ENCODE measurements around the gene NUP210L. TPM values are rescaled to one million over a fixed set of nuclear protein-coding genes. Genes with fewer than 3 reads are reported as not detected.
"Not testable (repeated sequence)": the region's sequence is repeated elsewhere in the genome, so short reads cannot be mapped to it uniquely, and the experiment has no call there.

NUP210L gene
- total and polyA plus RNA-seq, 12 donors = 0.01 to 0.45 (median 0.11) TPM; not detected in 6

DNA sequence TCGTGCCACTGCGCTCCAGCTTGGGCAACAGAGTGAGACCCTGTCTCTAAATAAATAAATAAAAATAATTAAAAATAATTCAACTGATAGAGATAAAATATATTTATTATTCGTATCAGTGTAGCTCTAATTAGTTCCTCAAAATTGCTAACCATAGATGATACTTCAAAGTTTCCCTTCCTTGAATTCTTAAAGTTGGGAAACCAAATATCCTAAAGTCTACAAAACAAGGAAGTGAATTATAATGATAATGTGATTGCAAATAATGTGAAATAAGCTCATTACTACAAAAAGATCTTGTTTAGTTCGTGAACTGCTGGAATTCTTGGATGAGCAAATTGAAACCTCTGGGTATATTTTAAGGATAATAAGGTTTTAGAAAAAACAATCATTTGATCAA, 60.5 kb downstream of the NUP210L start:
- intact Hi-C loops (cut with DNase I) = no loop called here
- 87 to 88% methylated on average over 4 of the region's 4 CpGs for WGBS, 2 donors
- Histone ChIP-seq H3K9me3 (no peaks in the 10 kb centered on the region), H3K4me1 (no peaks in the 10 kb centered on the region), H3K36me3 (no peaks in the 10 kb centered on the region), H3K27me3 (no peaks in the 10 kb centered on the region), H3K27ac (no peak overlapping the region), H3K4me3 (no peak overlapping the region)
- TF ChIP-seq, protein P1, sequence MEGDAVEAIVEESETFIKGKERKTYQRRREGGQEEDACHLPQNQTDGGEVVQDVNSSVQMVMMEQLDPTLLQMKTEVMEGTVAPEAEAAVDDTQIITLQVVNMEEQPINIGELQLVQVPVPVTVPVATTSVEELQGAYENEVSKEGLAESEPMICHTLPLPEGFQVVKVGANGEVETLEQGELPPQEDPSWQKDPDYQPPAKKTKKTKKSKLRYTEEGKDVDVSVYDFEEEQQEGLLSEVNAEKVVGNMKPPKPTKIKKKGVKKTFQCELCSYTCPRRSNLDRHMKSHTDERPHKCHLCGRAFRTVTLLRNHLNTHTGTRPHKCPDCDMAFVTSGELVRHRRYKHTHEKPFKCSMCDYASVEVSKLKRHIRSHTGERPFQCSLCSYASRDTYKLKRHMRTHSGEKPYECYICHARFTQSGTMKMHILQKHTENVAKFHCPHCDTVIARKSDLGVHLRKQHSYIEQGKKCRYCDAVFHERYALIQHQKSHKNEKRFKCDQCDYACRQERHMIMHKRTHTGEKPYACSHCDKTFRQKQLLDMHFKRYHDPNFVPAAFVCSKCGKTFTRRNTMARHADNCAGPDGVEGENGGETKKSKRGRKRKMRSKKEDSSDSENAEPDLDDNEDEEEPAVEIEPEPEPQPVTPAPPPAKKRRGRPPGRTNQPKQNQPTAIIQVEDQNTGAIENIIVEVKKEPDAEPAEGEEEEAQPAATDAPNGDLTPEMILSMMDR (IDR thresholded peaks at IDR 0.05) = no peak
- DNase-seq = no peak
- ATAC-seq = no peak

DNA sequence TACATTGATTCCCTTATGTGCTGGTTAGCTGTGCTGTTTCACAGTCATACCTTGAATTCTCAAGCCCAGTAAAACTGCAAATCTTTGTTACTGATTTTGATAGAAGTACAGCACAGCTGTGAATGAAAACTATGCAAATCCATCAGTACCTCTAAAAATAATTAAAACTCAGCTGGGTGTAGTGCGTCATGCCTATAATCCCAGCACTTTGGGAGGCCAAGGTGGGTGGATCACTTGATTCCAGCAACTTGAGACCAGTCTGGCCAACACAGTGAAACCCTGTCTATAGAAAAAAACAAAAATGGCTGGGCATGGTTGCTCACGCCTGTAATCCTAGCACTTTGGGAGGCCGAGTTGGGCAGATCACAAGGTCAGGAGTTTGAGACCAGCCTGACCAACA, 61.2 kb downstream of the NUP210L start:
- Histone ChIP-seq H3K9me3 (no peaks in the 10 kb centered on the region), H3K27me3 (no peaks in the 10 kb centered on the region), H3K4me1 (no peaks in the 10 kb centered on the region), H3K36me3 (no peaks in the 10 kb centered on the region), H3K27ac (no peak overlapping the region), H3K4me3 (no peak overlapping the region)
- TF ChIP-seq, protein P1 (IDR thresholded peaks at IDR 0.05) = no peak
- ATAC-seq (no peak), DNase-seq (no peak)
- WGBS, 2 donors = 86 to 89% methylated on average over 3 of the region's 3 CpGs
- intact Hi-C loops (cut with DNase I) = no loop called here

DNA sequence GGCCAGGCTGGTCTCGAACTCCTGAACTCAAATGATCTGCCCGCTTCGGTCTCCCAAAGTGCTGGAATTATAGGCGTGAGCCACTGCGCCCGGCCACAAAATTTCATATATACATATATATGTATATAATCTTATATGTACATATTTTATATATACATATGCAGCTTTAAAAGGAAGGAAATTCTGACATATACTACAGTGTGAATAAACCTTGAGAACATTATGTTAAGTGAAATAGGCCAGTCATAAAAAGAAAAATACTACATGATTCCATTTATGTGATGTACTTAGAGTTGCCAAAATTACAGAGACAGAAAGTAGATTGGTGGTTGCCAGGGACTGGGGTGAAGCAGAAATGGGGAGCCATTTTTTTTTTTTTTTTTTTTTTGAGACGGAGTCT, 63.2 kb downstream of the NUP210L start:
- TF ChIP-seq, protein P1 (IDR thresholded peaks at IDR 0.05) = no peak
- Histone ChIP-seq H3K4me3 (no peak overlapping the region), H3K27me3 (no peaks in the 10 kb centered on the region), H3K27ac (no peak overlapping the region), H3K9me3 (peaks cover 0 to 8% (median 0%) of the 10 kb centered on the region in 11 donors), H3K36me3 (no peaks in the 10 kb centered on the region), H3K4me1 (no peaks in the 10 kb centered on the region)
- intact Hi-C loops (cut with DNase I) = no loop called here
- DNase-seq (no peak), ATAC-seq (no peak)
- WGBS, 2 donors = 94 to 95% methylated on average over 6 to 7 of the region's 7 CpGs

DNA sequence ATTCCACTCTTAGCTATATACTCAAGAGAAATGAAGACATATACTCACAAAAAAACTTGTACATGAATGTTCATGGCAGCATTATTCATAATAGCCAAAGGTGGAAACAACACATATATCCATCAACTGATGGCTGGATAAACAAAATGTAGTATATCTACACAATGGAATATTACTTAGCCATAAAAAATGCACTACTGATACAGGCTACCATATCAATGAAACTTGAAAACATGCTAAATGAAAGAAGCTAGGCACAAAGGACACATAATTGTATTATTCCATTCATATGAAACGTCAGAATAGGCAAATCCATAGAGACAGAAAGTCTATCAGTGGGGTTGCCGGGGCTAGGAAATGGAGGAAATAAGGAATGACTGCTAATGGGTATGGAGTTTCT, 67.3 kb downstream of the NUP210L start:
- Histone ChIP-seq H3K27me3 (no peaks in the 10 kb centered on the region), H3K36me3 (no peaks in the 10 kb centered on the region), H3K4me1 (no peaks in the 10 kb centered on the region), H3K9me3 (peaks cover 0 to 22% (median 9%) of the 10 kb centered on the region in 11 donors), H3K27ac (no peak overlapping the region), H3K4me3 (no peak overlapping the region)
- TF ChIP-seq, protein P1 (IDR thresholded peaks at IDR 0.05) = no peak
- no peak for ATAC-seq
- intact Hi-C loops (cut with DNase I) = no loop called here
- no peak for DNase-seq
- WGBS, 2 donors = 76 to 78% methylated on average over 2 of the region's 2 CpGs

DNA sequence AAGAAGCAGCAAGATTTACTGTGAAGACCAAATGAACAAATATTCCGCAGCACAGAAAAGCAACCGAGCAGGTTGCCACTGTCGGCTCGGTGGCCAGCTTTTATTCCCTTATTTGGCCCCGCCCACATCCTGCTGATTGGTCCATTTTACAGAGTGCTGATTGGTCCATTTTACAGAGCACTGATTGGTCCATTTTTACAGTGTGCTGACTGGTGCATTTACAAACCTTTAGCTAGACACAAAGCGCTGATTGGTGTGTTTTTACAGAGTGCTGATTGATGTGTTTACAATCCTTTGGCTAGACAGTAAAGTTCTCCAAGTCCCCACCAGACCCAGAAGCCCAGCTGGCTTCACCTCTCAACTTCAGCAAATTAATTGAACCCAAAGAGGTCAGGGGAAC, 71.8 kb downstream of the NUP210L start:
- H3K27ac ChIP-seq; H3K4me1 ChIP-seq; H3K27me3 ChIP-seq; ATAC-seq; H3K36me3 ChIP-seq; intact Hi-C loops (cut with DNase I); H3K4me3 ChIP-seq; DNase-seq: not testable (repeated sequence)
- H3K9me3 ChIP-seq = peaks cover 0 to 22% (median 9%) of the 10 kb centered on the region in 11 donors
- WGBS, 2 donors = 72 to 79% methylated on average over 6 of the region's 6 CpGs

All from heart right ventricle (tissue), 16 donors.